ELF-1 (cell line): ENCODE results near the gene UNC45A.

Experiments used
- DNase-seq: peaks from one replicate; pipeline ENCODE4 v3.0.0-alpha.2; 2016; ENCODE audit warnings: low read depth, low spot score

UNC45A gene

DNA sequence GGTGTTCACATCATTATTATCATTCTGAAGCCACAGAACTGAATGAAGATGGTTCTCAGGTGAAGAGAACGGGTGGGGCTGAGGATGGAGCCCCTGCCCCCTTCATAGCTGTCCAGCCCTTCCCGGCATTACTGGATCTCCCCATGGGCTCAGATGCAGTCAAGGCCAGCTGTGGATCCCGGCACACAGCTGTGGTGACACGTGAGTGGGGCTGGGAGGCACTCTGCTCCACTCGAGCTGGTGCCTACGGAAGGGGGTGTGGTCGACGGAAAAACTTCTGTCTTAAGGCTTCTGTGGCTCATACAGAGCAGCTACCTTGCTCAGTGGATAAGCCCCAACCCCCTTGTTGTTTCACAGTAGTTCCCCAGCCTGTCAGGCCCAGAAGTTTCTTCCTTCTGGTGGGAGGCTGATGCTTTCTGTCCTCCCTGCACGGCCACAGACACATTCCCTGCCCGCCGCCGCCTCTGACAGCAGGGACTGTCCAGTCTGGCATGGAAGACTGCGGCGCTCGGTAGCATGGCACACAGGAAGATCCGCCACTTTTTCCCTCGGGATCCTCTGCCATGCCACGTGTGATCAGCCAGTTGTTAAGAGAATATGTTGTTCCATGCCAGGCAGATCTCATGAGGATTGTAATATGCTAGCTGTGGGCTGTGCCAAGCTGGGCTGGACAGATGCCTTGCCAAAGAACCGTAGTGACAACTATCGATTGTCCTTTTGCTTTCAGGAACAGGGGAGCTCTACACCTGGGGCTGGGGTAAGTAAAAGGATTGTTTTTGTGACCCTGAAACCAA, 25.4 kb downstream of the UNC45A start:
- DNase-seq, result no peak

DNA sequence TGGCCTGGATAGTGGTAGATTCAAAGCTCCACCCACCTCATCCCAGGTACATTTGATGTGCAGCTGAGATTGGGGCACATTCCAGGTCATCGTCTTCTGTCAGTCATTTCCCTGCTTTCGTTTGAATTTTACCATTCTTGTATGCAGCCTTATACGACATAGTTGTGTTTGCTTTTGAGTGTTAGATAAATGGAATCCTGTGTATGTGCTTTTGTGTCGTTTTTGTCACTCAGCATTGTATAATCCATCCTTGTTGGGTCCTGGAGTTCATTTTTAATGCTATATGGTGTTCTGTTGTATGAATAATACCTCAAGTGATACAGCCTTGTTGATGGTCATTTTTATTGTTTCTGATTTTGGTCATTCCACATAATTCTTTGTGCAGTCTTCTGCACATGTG, 26.9 kb downstream of the UNC45A start:
- DNase-seq, result no peak

DNA sequence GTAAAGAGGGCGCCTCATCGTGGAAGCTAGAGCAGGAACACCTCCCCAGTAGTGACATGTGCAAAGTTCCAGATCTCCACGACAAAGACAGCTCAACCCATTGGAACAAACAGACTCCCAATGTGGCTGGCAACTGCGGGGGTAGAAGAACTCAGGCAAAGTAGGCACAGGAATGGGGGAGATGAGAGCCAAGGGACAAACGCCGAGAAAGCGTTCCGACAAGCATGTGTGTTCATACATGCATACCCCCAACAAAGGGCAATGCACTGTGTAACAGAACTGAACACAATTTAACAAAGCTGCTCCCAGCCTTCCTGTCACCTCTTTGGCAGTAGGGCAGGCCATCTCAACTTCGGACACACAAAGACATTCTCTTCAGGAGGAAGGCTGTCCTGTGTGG, 31.2 kb downstream of the UNC45A start:
- no peak for DNase-seq

DNA sequence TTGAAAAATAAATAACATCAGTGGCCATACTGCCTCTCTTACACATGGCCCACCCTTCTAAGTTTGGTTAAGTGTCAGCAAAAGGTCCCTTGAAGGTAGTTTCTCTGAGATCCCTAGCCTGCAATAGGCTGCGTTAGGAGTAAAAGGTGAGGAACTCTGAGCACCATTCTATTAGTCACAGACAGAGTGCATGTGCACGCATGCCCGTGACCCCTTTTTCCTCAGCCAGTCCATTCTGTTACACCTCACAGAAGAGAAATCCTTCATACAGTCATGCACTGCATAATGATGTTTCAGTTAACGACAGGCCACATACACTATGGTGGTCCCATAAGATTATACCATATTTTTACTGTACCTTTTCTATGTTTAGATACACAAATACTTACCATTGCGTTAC, 32.1 kb downstream of the UNC45A start:
- no peak for DNase-seq

DNA sequence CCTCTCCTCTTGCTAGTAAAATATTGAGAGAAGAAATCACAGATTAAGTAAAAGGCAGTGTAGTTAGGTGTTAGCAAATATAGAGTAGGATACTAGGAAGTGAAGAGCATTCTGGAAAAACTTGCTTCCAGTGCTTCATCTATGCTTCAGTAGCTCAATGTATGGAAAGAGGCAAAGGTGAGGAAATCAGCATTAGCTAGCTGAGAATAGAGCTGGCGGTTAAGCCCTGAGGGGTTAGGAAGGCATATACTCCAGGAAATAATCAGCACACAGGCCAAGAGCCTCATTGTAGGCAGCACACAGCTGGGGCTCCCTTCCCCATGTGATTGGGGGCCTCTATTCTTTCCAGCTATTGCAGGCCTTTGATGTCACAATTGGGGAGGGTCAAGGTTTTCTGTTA, 33.3 kb downstream of the UNC45A start:
- no peak for DNase-seq

DNA sequence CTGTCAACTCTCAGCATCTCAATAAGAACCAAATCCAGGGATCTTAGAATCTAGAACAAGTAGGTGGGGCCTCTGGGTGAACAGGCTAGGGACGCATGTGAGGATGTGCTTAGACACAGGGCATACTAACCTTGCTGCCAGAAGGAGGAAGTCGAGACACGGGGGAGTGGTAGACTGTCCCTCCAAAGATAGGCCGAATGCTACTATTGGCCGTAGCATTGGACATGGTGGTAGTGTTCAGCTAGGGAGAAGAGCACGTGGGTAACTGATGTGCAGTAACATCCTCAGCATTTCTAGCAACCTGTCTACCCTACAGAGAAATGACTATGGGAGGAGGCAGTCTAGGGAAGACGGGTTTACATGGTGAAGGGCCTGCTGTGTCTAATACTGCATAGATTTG, 35.2 kb downstream of the UNC45A start:
- DNase-seq, result no peak

DNA sequence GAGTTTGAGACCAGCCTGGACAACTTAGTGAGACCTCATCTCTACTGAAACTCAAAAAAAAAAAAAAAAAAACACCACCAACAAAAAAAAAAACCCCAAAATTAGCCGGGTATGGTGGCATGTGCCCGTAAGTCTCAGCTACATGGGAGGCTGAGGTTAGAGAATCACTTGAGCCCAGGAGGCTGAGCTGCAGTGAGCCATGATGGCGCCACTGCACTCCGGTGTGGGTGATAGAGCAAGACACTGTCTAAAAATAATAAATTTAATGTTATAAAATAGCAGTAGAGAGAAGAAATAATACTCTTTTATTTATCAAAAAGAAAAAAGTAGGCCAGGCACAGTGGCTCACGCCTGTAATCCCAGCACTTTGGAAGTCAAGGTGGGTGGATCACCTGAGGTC, 37.0 kb downstream of the UNC45A start:
- no peak for DNase-seq

DNA sequence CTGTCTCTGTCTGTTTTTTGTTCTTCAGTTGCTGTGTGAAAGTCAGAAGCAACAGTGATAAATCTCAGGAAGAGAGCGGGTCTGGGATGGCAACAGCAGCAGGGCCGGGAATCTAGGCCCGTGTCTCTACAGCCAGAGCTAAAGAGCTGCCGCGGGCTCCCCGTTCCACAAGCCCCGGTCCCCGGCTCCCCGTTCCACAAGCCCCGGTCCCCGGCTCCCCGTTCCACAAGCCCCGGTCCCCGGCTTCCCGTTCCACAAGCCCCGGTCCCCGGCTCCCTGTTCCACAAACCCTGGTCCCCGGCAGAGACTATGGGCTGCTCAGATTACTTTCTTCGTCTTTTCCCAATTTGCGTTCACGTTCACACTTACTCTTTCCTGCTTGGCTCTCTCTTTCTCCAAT, 39.1 kb downstream of the UNC45A start:
- DNase-seq, result no peak

DNA sequence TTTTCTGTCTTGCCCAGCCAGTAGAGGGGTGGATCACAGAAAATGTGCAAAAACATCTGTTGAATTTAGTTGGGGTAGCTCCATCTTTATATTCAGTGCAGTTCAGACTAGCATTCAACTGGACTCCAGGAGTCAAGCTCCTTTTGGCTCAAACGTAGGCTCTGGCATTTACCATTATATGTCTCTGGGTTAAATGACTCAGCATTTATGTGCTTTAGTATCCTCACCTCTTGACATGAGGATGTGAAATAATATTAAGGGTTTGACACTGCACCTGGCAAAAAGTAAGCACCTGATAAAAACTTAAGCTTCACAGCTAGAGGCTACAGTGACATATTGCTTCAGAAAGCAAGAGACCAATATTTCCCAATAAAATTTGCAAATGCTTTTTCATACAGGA, 44.5 kb downstream of the UNC45A start:
- DNase-seq, result no peak

DNA sequence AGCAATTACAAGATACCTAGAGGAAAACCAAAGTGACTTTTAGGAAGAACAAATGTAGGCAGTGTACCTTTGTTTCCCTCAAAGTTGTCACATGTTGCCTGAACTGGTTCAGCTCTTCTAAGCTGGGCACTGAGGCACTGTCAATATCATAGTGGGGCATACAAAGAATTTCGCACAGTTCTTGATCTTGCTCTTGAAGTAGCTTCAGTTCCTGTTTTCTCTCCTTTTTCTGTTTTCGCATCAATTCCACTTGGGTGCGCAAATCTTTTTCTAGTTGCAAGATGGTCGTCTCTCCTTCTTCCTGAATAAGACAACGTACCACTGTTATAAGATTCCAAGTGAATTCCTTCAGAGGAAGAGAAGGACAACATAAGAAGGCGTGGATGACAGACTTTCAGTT, 46.6 kb downstream of the UNC45A start:
- no peak for DNase-seq

DNA sequence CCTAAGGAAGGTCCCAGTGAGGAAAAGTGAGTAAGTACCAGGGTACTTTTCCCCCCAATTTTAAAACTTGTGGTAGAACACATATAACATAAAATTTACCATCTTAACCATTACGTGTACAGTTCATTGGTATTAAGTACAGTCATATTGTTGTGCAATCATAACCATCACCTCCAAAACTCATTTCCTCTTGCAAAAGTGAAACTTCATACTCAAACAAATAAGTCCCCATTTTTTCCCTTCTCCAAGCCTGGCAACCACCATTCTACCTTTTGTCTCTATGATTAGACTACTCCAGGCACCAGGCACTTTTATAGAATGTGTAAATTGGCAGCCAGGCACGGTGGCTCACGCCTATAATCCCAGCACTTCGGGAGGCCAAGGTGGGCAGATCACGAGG, 47.0 kb downstream of the UNC45A start:
- DNase-seq, result no peak

DNA sequence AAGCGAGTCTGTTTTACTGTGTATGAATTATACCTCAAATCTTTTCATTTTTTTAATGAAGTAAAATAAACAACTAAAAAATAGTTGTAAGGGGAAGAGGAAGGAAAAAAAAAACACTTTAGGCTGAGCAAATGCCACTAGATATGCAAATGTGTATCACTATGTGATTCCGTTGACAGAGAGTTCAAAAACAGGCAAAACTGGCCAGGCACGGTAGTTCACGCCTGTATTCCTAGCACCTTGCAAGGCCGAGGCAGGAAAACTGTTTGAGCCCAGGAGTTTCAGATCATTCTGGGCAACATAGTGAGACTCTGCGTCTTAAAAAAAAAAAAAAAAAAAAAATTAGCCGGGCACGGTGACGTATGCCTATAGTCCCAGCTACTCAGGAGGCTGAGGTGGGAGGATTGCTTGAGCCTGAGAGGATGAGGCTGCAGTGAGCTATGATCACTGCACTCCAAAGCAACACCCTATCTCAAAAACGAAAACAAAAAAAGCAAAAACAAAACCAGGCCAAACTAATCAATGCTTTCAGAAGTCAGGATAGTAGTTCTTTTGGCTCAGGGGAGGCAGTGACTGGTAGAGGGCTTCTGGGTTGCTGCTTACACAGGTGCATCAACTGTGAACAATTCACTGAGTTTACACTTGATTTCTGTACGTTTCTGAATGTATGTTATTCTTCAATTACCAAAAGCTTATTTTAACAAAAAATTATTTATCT, 51.9 kb downstream of the UNC45A start:
- no peak for DNase-seq

DNA sequence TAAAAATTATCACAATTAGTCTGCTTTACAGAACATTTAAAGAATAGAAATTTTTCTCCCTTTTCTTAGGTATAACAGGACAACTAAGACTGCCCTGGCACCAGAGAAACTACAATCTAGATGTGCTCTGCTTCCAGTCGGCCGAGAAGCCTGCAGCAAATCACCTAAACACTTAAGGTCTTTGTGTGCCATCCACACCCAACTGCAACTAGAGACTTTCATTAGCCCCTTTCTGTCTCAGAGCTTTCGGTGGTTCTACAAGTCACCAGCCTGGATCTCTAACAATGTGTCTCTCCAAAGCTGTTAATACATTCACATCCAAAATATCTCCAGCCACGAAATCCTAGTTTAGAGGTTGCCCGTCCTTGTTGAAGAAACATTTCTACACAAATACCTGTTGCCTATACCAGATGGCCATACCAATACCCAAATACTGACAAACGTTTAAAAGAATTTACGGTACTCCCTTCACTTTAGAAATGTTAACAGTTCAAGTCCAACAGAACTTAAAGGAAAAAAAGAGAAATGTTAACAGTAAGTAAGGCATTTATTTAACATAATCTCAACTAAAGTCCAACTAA, 52.6 kb downstream of the UNC45A start:
- DNase-seq, result no peak

DNA sequence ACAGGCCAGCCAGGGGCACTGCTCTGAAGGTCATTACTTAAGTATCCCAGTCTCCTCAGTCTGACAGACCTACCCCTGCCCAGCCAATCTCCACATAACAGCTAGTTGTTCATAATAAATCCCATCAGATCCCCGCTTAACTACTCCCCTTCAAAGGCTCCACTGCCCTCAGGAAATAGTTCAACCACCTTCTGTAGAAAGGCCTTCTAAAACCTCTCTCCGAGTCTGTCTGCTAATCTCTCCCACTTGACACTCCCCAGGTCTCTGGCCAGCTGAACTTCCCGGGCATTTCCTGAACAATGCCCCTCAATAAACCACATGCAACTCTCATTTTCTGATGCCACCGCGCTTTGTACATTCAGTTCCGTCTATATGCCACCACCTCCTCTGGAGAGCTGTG, 53.2 kb downstream of the UNC45A start:
- DNase-seq, result peak; percentile 43

DNA sequence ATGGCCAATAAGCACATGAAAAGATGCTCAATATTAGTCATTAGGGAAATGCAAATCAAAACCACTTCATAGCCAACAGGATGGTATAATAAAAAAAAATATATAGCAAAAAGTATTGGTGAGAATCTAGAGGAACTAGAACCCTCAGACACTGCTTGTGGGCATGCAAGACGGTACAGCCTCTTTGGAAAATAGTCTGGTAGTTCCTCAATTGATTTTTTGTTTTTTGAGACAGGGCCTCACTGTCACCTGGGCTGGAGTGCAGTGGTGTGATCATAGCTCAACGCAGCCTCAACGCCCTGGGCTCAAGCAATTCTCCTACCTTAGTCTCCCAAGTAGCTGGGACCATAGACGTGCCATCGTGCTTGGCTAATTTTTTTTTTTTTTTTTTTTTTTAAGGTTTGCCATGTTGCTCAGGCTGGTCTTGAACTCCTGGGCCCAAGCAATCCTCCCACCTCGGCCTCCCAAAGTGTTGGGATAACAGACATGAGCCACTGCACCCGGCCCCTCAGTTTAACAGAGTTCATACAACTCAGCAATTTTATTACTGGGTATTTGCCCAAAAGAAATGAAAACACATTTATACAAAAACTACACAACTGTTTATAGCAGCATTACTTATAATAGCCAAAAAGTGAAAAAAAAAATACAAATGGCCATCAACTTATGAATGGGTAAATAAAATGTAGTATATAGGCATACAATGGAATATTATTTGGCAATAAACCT, 54.1 kb downstream of the UNC45A start:
- no peak for DNase-seq

DNA sequence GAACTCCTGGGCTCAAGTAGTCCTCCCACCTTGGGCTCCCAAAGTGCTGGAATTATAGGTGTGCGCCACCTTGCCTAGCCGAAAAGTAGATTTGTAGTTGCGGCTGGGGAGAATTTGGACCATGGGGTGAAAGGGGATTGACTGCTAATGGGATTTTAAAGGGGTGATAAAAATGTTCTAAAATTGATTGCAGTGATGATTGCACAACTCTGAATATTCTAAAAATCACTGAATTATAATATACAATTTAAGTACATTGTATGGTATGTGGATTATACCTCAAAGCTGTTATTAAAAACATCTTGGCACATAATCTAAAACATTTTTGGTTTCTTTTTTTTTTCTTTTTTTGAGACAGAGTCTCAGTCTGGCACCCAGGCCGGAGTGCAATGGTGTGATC, 55.4 kb downstream of the UNC45A start:
- DNase-seq, result no peak

DNA sequence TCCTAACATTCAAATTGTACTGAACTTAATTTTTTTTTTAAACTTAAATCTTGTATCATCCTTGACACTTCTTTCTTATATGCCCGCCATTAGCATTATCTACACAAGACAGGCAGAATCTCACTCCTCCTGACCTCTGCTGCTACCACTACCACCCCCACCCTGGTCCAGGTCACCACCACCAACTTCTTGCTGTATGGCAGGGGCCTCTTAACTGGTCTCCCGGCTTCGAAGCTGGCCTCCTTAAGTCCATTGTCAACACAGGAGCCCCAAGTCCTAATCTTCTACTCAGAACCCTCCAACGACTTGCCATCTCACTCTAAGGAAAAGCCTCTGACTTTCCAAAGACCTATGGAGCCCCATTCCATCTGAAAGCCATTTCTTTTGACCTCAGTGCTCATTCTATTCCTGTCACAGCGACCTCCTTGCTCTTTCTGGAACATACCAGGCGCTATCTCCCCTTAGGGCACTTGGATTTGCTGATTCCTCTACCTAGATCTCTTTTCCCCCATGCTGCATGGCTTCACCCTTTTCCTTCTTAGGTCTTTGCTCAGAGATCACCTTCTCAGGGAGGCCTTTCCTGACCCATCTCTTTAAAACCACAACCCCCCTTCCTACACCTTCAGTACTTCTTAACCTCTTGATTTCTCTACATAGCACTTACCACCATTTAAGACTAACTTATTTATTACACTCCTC, 56.7 kb downstream of the UNC45A start:
- DNase-seq, result peak; percentile 59

DNA sequence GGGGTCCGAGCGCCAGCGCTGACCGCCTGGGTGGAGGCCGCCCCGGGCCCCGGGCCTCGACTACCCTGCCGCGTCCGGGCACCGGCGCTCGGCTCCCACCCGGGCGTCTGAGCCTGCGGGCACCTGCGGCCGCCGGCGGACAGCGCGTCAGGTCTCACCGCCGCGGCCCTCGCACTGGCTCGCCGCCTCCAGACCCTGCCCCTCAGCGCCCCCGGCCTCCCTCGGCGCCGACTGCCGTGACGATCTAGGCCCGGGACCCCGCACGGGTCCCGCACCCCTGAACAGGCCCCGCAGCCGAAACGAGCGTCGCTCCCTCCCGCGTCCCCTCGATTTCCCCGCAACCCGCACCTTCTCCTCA, 59.0 kb downstream of the UNC45A start:
- DNase-seq, result no peak

DNA sequence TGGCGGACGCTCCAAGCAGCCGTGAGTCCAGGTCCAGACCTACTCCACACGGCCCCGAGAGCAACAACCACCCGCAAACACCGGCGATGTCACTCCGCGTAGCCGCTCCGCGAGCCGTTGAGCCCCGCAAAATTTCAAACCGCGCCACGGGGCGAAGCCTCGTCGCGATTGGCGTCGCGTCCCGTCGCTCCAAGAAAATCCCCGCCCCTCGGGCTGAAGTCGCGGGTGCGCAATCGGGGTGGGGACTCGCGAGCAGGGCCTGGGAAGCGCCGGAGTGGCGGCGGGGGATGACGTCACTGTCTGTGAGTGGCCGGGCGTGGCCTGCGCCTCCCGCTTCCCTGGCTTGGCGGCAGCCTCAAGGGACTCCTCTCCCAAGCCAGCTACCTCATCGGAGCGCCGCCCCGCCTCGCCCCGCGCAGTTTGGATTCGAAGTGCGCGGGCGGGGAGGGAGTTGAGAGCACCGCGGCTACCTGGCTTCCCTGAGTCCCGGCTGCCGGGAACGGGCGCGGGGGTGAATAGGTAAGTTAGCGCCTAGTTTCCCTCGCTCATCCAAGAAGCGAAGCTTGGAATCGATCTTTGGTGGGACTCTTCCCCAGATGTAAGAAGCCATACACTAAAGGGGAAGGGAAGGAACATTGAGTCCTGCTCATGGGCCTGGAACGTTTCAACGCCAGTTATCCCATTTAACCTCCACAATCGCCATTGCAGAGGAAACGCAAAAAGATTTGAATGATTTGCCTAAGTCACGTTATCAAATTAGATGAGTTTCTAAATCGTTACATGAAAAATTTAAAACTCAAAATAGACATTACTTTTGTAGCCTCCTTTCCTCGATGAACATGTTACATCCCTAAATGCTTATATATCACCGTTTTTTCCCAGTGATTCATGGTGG, 59.6 kb downstream of the UNC45A start, which contains the start of gene PRC1:
TSS of gene PRC1 (minus strand) at position 119 of the 895 bp plus-strand sequence. CDS start at position 1, 118 bp downstream.
- peak; percentile 100 for DNase-seq

DNA sequence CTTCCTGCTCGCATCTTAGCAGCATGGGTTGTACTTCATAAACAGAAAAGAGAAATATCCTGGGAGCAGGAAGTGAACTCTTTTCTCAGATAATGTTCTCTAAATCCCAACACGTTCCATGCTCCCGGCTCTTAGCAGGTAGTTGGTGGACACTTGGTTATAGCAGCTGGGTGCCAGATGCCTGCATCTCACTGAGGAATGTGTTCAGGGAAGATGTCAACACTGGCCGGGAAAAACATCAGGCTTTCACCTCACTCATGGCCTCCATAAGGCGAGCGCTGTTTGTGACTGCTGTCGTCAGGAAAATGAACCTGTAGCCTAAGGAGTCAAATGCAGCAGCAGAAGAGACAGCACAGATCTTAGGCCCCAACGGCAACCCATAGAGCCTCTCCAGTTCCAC, 63.7 kb downstream of the UNC45A start:
- DNase-seq, result no peak

DNA sequence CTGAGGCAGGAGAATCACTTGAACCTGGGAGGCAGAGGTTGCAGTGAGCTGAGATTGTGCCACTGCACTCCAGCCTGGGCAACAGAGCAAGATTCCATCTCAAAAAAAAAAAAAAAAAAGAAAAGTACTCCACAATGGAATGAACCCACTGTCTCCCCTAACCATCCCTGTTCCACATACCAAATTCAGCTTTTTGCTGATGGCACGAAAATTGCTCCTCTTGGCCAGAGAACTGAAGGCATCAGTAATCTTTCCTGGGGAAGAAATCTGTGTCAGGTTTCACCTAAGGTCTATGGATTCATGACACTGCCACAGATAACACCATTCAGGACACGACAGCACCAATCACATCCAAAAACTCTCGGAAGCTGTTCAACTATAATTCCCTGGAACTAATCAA, 66.1 kb downstream of the UNC45A start:
- no peak for DNase-seq
